Esophagus squamous epithelium (tissue), 4 donors: Measurements from ENCODE around the gene UNC119B.

Experiments used
- POLR2A ChIP-seq, 4 donors: fragments of 450-650 bp; IDR thresholded peaks; one replicate each; pipeline ENCODE4 v1.6.1; 2017; ENCODE audit warnings: antibody characterized with exemption in 4 of 4, mild to moderate bottlenecking in 4 of 4, moderate library complexity in 3 of 4
- TF ChIP-seq, protein P1 (sequence below), 6 experiments: fragments of 450-650 bp in 4 of 6; fragments of 200-600 bp in 2 of 6; sonication (generic) in 2 of 6; IDR thresholded peaks; one replicate each; pipeline ENCODE4 v1.5.1; 2016 to 2019; ENCODE audit warnings: antibody characterized with exemption in 6 of 6, mild to moderate bottlenecking in 4 of 6, moderate library complexity in 4 of 6

DNA sequence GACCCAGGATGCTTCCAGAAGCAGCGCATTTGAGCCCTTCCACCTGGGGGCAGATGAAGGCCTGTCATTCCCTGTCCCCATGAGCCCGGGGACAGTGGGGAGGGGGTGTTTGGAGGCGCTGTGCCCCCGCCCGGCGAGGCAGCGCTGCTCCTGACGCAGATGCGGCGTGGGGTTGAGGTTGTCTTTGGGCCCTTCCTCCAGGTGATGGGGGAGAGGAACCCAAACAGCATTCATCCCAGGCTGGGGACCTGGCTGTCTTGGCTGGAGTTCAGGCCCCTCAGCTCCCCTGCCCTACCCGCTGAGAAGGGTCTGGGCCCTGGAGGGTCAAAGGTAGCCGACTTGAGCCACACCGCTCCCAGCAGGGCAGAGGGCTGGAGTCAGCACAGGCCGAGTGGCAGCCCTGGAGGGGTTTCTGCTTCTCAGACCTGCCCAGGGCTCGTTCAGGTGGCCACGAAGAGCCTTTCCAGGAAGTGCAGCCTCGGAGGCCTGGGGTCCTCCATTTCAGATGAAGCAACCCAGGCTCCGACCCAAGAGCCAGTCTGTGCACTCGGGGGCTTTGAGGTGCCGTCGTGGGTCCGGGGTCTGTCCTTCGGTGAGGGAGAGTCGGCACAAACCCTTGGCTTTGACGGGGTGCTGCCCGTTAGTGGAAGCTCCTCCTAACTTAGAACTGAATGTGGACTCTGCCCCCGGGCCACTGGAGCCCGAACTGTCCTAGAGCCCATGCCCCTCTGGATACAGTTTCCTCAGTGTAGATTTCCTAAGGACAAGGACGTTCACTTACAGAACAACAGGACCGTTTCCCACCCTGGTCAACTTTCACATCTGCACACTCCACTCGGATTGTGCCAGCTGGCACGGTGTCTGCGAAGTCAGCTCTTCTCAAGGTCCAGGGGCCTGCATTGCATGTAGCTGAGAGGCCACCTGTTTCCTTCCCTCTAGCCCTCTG lies 31.5 kb downstream of the UNC119B start:
- no peak for TF ChIP-seq POLR2A (IDR thresholded peaks at IDR 0.05)
- TF ChIP-seq, protein P1, sequence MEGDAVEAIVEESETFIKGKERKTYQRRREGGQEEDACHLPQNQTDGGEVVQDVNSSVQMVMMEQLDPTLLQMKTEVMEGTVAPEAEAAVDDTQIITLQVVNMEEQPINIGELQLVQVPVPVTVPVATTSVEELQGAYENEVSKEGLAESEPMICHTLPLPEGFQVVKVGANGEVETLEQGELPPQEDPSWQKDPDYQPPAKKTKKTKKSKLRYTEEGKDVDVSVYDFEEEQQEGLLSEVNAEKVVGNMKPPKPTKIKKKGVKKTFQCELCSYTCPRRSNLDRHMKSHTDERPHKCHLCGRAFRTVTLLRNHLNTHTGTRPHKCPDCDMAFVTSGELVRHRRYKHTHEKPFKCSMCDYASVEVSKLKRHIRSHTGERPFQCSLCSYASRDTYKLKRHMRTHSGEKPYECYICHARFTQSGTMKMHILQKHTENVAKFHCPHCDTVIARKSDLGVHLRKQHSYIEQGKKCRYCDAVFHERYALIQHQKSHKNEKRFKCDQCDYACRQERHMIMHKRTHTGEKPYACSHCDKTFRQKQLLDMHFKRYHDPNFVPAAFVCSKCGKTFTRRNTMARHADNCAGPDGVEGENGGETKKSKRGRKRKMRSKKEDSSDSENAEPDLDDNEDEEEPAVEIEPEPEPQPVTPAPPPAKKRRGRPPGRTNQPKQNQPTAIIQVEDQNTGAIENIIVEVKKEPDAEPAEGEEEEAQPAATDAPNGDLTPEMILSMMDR (IDR thresholded peaks at IDR 0.05): no peak
